Measurements from ENCODE around the gene TOMM20L. TPM values are rescaled to one million over a fixed set of nuclear protein-coding genes. Genes with fewer than 3 reads are reported as not detected.

TOMM20L gene
- total and polyA plus RNA-seq, 9 of the 15 experiments (the other 6 are each of a cell fraction or from before 2014, with no cell fraction given) = not detected

GRCh38 chr14:58427281-58428117 is 31.8 kb downstream of the TOMM20L start, which contains the start of the genes KIAA0586 and TIMM9 (continued):
- TF ChIP-seq CHD7 (IDR thresholded peaks at IDR 0.05; ENCODE audit: low read depth, low read length) = no peak
- TF ChIP-seq FOXA3 (CRISPR knock-in tag; conservative IDR thresholded peaks at IDR 0.05 in 1 of 2, IDR thresholded peaks at IDR 0.05 in 1 of 2) = peak in 1 of 2 experiments; percentile 71; a peak in 1 of 4 replicates
- TF ChIP-seq SMAD3 (CRISPR knock-in tag; conservative IDR thresholded peaks at IDR 0.05) = no peak
- TF ChIP-seq FOXM1 (IDR thresholded peaks at IDR 0.05; ENCODE audit: low read depth) = peak; percentile 95
- TF ChIP-seq FOXM1 (CRISPR knock-in tag; IDR thresholded peaks at IDR 0.05; ENCODE audit: low read depth) = no peak
- no peak for TF ChIP-seq CREB1 (IDR thresholded peaks at IDR 0.05)
- TF ChIP-seq CREB1 (CRISPR knock-in tag; IDR thresholded peaks at IDR 0.05) = peak; percentile 27; the same call in 1 of the 2 replicates
- TF ChIP-seq GTF2A2 (tag; IDR thresholded peaks at IDR 0.05) = no peak
- no peak for TF ChIP-seq NR4A1 (CRISPR knock-in tag; IDR thresholded peaks at IDR 0.05)
- 0 out of 2 replicates have a peak, but pooled peaks have one; percentile 36 for TF ChIP-seq NR4A1 (tag; IDR thresholded peaks at IDR 0.05)
- peak; percentile 99 for TF ChIP-seq PRDM10 (IDR thresholded peaks at IDR 0.05; ENCODE audit: partially characterized antibody)
- no peak for TF ChIP-seq BDP1 (IDR thresholded peaks at IDR 0.05; ENCODE audit: insufficient read depth, insufficient read length)
- no peak for TF ChIP-seq MAFG (tag; conservative IDR thresholded peaks at IDR 0.05)
